BLaER1 (cell line): ENCODE measurements around the gene ANKRD6.

Experiments
- H3K27ac ChIP-seq: shearing (Covaris generic); formaldehyde crosslinking; 2 replicates; pipeline ENCODE4 v1.8.1; 2022
- H3K27me3 ChIP-seq: shearing (Covaris generic); formaldehyde crosslinking; 2 replicates; pipeline ENCODE4 v1.8.1; 2022
- H3K36me3 ChIP-seq: shearing (Covaris generic); formaldehyde crosslinking; 2 replicates; pipeline ENCODE4 v1.8.1; 2022
- H3K4me1 ChIP-seq: shearing (Covaris generic); formaldehyde crosslinking; 2 replicates; pipeline ENCODE4 v1.8.1; 2022
- H3K4me2 ChIP-seq: shearing (Covaris generic); formaldehyde crosslinking; 2 replicates; pipeline ENCODE4 v1.8.1; 2022
- H3K4me3 ChIP-seq: shearing (Covaris generic); formaldehyde crosslinking; 2 replicates; pipeline ENCODE4 v1.8.1; 2022
- H3K9ac ChIP-seq: shearing (Covaris generic); formaldehyde crosslinking; 2 replicates; pipeline ENCODE4 v1.8.1; 2022
- H3K9me3 ChIP-seq: shearing (Covaris generic); formaldehyde crosslinking; 2 replicates; pipeline ENCODE4 v1.8.1; 2022
- H4K20me1 ChIP-seq: shearing (Covaris generic); formaldehyde crosslinking; 2 replicates; pipeline ENCODE4 v1.8.1; 2022
- Cebpa-rat ChIP-seq: shearing (Covaris generic); IDR thresholded peaks from 2 replicates; pipeline ENCODE4 v1.8.1; 2022

ANKRD6 gene

DNA sequence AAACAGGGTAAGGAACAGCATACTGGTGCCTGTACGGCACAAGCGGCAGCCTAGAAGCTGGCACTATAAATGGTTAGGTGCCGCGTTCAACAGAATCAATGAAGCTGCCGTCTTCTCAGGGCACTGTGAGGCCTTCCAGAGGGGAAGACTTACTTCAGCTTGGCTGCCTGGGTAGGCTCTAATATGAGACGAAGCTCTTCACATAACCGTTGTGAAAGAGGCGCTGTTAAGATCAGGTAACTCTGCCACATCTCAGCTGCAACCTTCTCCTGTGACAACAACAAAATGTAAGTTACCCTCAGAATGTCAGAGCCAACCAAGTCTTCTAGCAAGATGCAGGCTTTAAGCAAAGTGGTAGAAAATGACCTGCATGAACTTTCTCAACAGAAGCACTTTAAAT is 217.6 kb downstream of the ANKRD6 start:
- TF ChIP-seq Cebpa-rat, result no peak
- H3K36me3 ChIP-seq, result peaks cover 78% of the 10 kb centered on the region
- H3K27ac ChIP-seq, result no peak overlapping the region

DNA sequence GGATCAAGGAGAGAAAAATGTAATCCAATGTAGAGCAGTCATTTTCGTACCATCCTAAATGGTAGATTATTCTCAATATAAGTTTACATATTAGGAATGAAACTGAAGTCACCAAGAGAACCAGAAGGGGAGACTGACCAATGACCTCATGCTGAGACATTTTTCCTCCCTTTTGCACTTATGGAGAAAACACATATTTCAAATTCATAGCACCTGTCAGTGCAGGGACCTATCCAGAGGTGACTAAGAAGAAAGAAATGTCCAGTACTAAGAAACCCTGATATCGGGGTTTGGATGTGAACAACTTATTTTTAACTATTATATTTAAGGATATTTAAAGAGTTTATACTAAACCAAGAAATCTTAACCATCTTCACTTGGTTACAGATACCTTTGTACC is 222.2 kb downstream of the ANKRD6 start:
- Histone ChIP-seq H4K20me1 (no peaks in the 10 kb centered on the region), H3K9ac (no peak overlapping the region), H3K9me3 (no peaks in the 10 kb centered on the region), H3K4me1 (no peaks in the 10 kb centered on the region), H3K4me3 (no peak overlapping the region), H3K27me3 (no peaks in the 10 kb centered on the region), H3K27ac (no peak overlapping the region), H3K4me2 (no peak overlapping the region), H3K36me3 (peaks cover 83% of the 10 kb centered on the region)
- TF ChIP-seq Cebpa-rat, result no peak

More for the DNA sequence above, 217.6 kb downstream of the ANKRD6 start:
- Histone ChIP-seq H3K4me3 (no peak overlapping the region), H3K9ac (no peak overlapping the region), H3K27me3 (no peaks in the 10 kb centered on the region), H3K9me3 (no peaks in the 10 kb centered on the region), H3K4me2 (no peak overlapping the region), H4K20me1 (no peaks in the 10 kb centered on the region), H3K4me1 (no peaks in the 10 kb centered on the region)

DNA sequence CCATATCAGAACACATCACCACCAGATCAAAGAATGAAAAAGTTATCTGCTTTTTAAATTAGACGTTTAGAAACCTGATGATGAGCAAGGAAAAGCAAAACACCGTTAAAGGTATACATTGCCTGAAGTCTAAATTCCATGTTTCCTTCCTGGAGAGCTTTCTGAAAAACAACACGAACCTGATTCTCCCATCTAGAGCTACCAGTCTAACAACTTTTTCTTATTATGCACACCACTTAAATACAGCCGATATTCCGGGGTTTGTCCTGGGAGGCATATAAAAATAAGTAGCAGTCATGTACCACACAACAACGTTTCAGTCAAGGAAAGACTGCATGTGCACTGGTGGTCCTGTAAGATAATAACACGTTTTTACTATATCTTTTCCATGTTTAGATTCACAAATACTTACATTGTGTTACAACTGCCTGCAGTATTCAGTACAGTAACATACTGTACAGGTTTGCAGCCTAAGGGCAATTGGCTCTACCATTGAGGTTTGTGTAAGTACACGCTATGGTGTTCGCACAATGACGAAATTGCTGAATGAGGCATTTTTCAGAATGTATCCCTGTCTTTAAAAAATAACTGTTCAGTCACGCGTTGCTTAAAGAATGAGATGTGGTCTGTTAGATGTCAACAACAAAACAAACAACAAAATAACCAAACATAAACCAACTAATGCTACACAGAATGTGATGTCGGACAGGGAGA is 224.7 kb downstream of the ANKRD6 start:
- H3K9ac ChIP-seq, result no peak overlapping the region
- no peak for TF ChIP-seq Cebpa-rat
- H3K36me3 ChIP-seq, result peaks cover 82% of the 10 kb centered on the region
- no peak overlapping the region for H3K4me2 ChIP-seq
- H4K20me1 ChIP-seq, result no peaks in the 10 kb centered on the region
- H3K4me3 ChIP-seq, result no peak overlapping the region
- H3K27ac ChIP-seq, result no peak overlapping the region
- H3K27me3 ChIP-seq, result no peaks in the 10 kb centered on the region
- no peaks in the 10 kb centered on the region for H3K4me1 ChIP-seq
- no peaks in the 10 kb centered on the region for H3K9me3 ChIP-seq

DNA sequence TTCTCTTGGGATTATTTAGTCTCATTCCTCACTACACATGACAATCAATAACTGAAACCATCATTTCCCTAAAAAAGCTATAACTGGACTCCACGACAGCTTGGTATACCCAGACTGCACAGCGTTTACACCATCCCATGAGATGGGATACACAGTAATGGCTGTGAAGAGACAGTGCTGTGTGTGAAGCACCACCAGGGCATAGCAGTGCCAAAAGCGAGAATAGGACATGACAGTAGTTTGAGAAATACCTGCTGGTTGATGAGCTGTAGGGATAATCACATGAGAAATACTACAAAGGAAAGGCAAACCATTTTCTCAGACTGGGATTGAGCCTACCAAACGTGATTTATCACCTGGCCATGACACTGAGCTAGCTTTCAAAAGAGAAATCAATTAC is 228.0 kb downstream of the ANKRD6 start:
- no peak for TF ChIP-seq Cebpa-rat
- no peaks in the 10 kb centered on the region for H3K27me3 ChIP-seq
- no peaks in the 10 kb centered on the region for H3K4me1 ChIP-seq
- peaks cover 81% of the 10 kb centered on the region for H3K36me3 ChIP-seq
- no peak overlapping the region for H3K4me2 ChIP-seq
- no peak overlapping the region for H3K9ac ChIP-seq
- no peak overlapping the region for H3K4me3 ChIP-seq
- no peaks in the 10 kb centered on the region for H4K20me1 ChIP-seq
- H3K27ac ChIP-seq, result no peak overlapping the region
- H3K9me3 ChIP-seq, result no peaks in the 10 kb centered on the region

DNA sequence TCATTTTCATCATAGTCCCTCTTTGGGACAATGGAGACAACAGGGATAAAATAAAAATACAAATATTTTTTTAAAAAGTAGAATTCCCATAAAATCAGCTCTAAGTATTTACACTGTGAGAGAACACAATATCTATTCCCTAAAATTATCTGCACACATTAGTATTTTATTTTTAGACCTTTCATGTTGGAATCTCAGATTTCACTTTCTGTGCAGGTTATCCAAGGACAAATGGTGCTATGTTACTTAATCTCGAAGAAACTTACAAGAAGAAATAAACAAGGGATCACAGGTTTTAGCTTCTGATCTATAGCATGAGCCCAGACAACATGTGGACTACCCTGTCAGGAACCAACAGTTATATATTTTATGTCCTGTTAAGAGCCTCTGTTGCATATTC is 228.6 kb downstream of the ANKRD6 start:
- no peak overlapping the region for H3K4me2 ChIP-seq
- TF ChIP-seq Cebpa-rat, result no peak
- no peak overlapping the region for H3K27ac ChIP-seq
- no peaks in the 10 kb centered on the region for H3K9me3 ChIP-seq
- no peaks in the 10 kb centered on the region for H3K4me1 ChIP-seq
- no peaks in the 10 kb centered on the region for H4K20me1 ChIP-seq
- no peak overlapping the region for H3K9ac ChIP-seq
- no peak overlapping the region for H3K4me3 ChIP-seq
- no peaks in the 10 kb centered on the region for H3K27me3 ChIP-seq
- peaks cover 81% of the 10 kb centered on the region for H3K36me3 ChIP-seq

DNA sequence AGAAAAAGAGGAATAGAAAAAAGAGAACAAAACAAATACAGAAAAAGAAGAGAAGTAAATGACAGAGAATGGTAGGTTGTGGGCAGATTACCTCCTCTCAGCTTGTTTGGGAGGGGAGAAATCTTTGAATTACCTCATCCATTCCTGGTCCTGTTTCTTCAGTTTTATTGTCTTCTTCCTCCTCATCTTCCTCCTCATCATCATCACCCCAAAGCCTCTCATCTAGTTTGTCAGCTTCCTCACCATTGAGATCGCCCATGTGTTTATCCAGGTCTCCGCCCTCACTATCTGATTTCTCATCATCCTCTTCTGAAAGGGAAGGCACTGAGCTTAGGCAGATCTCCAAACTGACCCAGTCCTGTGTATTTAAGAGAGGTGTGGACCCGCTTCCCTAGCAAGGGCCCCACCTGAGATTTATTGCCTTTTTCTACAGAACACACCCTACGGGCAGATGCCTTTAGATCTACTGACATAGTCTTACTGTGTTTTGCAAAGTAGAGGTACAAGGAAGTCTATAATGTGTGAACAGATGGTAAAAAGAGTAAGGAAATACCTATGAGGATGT is 229.8 kb downstream of the ANKRD6 start:
- no peak overlapping the region for H3K4me3 ChIP-seq
- no peak overlapping the region for H3K27ac ChIP-seq
- H3K4me1 ChIP-seq, result no peaks in the 10 kb centered on the region
- no peaks in the 10 kb centered on the region for H3K27me3 ChIP-seq
- peaks cover 72% of the 10 kb centered on the region for H3K36me3 ChIP-seq
- no peaks in the 10 kb centered on the region for H3K9me3 ChIP-seq
- H4K20me1 ChIP-seq, result no peaks in the 10 kb centered on the region
- no peak for TF ChIP-seq Cebpa-rat
- H3K4me2 ChIP-seq, result no peak overlapping the region
- no peak overlapping the region for H3K9ac ChIP-seq

DNA sequence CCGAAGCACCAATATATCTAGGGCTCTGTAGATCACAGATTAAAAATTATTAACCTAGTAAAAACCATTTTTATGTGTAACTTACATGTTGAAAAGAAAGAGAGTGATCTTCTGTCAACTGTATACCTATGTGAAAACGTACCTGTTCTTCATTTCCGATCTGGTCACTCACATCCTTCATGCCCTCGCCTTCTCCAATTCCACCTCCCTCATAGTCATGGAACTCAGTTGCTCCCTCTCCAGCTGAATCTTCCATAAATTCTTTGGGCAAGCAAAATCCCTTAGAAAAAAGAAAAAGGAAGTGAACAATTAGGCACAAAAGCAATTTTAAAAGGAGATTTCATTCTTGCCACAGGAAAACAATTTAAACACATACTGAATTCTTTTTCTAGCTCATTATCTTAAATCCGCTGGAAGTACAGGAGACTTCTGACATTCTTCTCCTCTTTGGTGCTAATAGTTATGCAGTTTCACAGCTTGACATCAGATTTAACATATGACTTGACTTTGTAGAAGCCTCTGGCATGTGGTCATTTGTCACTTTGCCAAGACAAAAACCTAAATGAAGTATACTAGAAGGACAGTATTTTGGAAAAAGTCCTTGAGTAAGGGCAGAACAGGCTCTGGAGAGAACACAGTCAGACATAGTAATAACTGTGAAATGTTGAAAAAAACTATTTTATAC is 235.1 kb downstream of the ANKRD6 start:
- TF ChIP-seq Cebpa-rat, result no peak
- H3K9me3 ChIP-seq, result no peaks in the 10 kb centered on the region
- no peaks in the 10 kb centered on the region for H3K4me1 ChIP-seq
- no peak overlapping the region for H3K4me2 ChIP-seq
- H3K27ac ChIP-seq, result no peak overlapping the region
- no peaks in the 10 kb centered on the region for H4K20me1 ChIP-seq
- H3K27me3 ChIP-seq, result no peaks in the 10 kb centered on the region
- no peak overlapping the region for H3K4me3 ChIP-seq
- no peak overlapping the region for H3K9ac ChIP-seq
- peaks cover 63% of the 10 kb centered on the region for H3K36me3 ChIP-seq

DNA sequence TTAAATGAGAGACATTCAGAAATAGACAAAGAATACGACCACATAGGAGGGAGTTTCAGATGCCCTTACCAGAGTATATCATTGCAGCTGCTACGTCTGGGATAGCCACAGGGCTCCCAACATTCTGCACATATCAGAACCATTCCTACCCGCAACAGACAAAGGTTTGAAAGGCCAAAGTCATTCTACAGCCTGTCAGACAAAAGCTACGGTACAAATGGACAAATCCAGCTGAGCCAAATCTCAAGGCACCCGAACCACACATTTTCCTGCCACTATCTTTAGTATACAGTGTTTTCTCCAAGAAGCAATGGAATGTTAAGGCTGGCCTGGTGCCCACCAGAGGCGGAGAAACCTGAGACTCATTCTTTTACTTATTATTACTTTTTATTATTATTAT is 236.1 kb downstream of the ANKRD6 start:
- Histone ChIP-seq H3K4me3 (no peak overlapping the region), H4K20me1 (no peaks in the 10 kb centered on the region), H3K36me3 (peaks cover 61% of the 10 kb centered on the region), H3K9me3 (no peaks in the 10 kb centered on the region), H3K9ac (no peak overlapping the region), H3K4me2 (no peak overlapping the region), H3K4me1 (no peaks in the 10 kb centered on the region), H3K27me3 (no peaks in the 10 kb centered on the region), H3K27ac (no peak overlapping the region)
- TF ChIP-seq Cebpa-rat, result no peak

DNA sequence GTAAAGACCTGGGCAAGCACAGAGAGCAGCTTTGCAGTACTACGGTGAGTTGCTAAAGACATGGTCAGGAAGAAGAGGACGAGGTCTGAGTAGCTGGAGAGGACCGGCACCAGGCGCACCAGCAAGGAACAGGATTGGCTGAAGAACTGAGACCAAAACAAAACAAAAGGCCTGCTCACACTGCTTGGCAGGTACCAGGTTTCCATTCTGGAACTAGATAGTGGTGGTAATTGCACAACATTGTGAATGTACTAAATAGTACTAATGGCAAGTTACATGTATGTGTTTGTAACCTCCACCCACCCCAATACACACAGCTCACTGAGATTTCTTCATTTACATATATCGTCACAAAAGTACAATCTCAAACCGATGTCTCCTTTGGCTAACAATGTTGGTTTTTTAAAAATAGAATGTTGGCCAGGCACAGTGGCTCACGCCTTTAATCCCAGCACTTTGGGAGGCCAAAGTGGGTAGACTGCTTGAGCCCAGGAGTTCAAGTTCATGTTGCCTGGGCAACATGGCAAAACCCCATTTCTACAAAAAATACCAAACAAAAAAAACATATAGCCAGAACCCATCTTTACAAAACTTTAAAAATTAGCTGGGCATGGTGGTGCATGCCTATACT is 238.1 kb downstream of the ANKRD6 start:
- no peaks in the 10 kb centered on the region for H4K20me1 ChIP-seq
- H3K27ac ChIP-seq, result no peak overlapping the region
- H3K9me3 ChIP-seq, result no peaks in the 10 kb centered on the region
- H3K4me1 ChIP-seq, result no peaks in the 10 kb centered on the region
- no peak for TF ChIP-seq Cebpa-rat
- H3K4me3 ChIP-seq, result no peak overlapping the region
- no peak overlapping the region for H3K4me2 ChIP-seq
- no peaks in the 10 kb centered on the region for H3K27me3 ChIP-seq
- H3K36me3 ChIP-seq, result peaks cover 65% of the 10 kb centered on the region
- no peak overlapping the region for H3K9ac ChIP-seq
